GM12878 (cell line): ENCODE measurements around the gene ADPRHL1. TPM values are rescaled to one million over a fixed set of nuclear protein-coding genes. Genes with fewer than 3 reads are reported as not detected.

Experiments
- ATAC-seq: fragments of 200-7000 bp; cut with Tn5 transposase; 3 replicates; pipeline ENCODE4 v1.9.1; 2020; ENCODE audit warnings: mild to moderate bottlenecking, moderate library complexity
- BruUV-seq: library from RNA; stranded (reverse); fragments of 400-500 nt; replicated peaks from 2 replicates; lab custom pipeline; 2021; lab: Mats Ljungman, UMichigan
- CTCF ChIA-PET: fragments of 300-600 bp; sonication (Branson Sonifier 250); formaldehyde crosslinking; extraction: SDS; loops from one replicate; lab custom pipeline; 2021; ENCODE audit warnings: inconsistent platforms; lab: Yijun Ruan, JAX
- POLR2A ChIA-PET: fragments of 350-600 bp; formaldehyde crosslinking; extraction: SDS; loops from one replicate; lab custom pipeline; 2021; ENCODE audit warnings: inconsistent platforms; lab: Charles Lee
- RAD21 ChIA-PET: fragments of 300-600 bp; sonication (Branson Sonifier 250); formaldehyde crosslinking; loops from one replicate; lab custom pipeline; 2023; ENCODE audit warnings: antibody characterized with exemption; ENCODE audit not compliant: unreplicated experiment; lab: Charles Lee
- SMC1A ChIA-PET: fragments of 300-600 bp; sonication (Branson Sonifier 250); formaldehyde crosslinking; loops from one replicate; lab custom pipeline; 2023; ENCODE audit not compliant: unreplicated experiment, uncharacterized antibody; lab: Charles Lee
- DNase-seq: peaks from one replicate; pipeline ENCODE4 v3.0.0-alpha.2; 2011; ENCODE audit warnings: low read depth, low spot score
- FAIRE-seq: peaks from 3 replicates; lab custom pipeline; 2011; peaks lifted over from hg19 to GRCh38; lab: Jason Lieb, UNC
- H2AFZ ChIP-seq: 2 replicates; pipeline ENCODE4 v1.6.0; 2011; ENCODE audit warnings: low read depth, low read length, control low read depth; ENCODE audit not compliant: control insufficient read depth
- H3K27ac ChIP-seq: 2 replicates; pipeline ENCODE4 v1.5.1; 2011; ENCODE audit warnings: control low read depth; ENCODE audit not compliant: control insufficient read depth, insufficient read depth
- H3K27me3 ChIP-seq, 2 experiments: replicated peaks in 1 of 2; 2 replicates each; pipeline versions ENCODE4 v1.6.0 to v1.6.1; 2011; ENCODE audit warnings: low read length in 1 of 2; ENCODE audit not compliant: control insufficient read depth in 2 of 2, insufficient read depth in 2 of 2
- H3K36me3 ChIP-seq, 2 experiments: 2 replicates each; pipeline ENCODE4 v1.5.1; 2011; ENCODE audit warnings: low read length in 1 of 2; ENCODE audit not compliant: control insufficient read depth in 2 of 2, insufficient read depth in 2 of 2
- H3K4me1 ChIP-seq: 2 replicates; pipeline ENCODE4 v1.6.1; 2011; ENCODE audit warnings: mild to moderate bottlenecking, low read length, moderate library complexity, mixed read lengths; ENCODE audit not compliant: control insufficient read depth, insufficient read depth
- H3K4me2 ChIP-seq: 2 replicates; pipeline ENCODE4 v1.6.0; 2011; ENCODE audit warnings: control low read depth; ENCODE audit not compliant: control insufficient read depth, insufficient read depth
- H3K4me3 ChIP-seq: fragments of 200-600 bp; sonication (generic); 2 replicates; pipeline ENCODE4 v1.5.1; 2016
- H3K79me2 ChIP-seq: 2 replicates; pipeline ENCODE4 v1.6.0; 2011; ENCODE audit warnings: low read length; ENCODE audit not compliant: control insufficient read depth, insufficient read depth
- H3K9ac ChIP-seq: 2 replicates; pipeline ENCODE4 v1.8.0; 2011; ENCODE audit warnings: low read length, control low read depth, mixed read lengths; ENCODE audit not compliant: control insufficient read depth, insufficient read depth
- H3K9me3 ChIP-seq: replicated peaks from 3 replicates; pipeline ENCODE4 v1.5.1; 2011; ENCODE audit warnings: mild to moderate bottlenecking, low read length; ENCODE audit not compliant: control insufficient read depth, insufficient read depth
- H4K20me1 ChIP-seq: 2 replicates; pipeline ENCODE4 v1.6.0; 2011; ENCODE audit not compliant: control insufficient read depth, insufficient read depth
- BRCA1 ChIP-seq: IDR thresholded peaks from 2 replicates; pipeline ENCODE4 v1.6.1; 2011; ENCODE audit warnings: low read depth, low read length, improper control_type of control experiment
- CREM ChIP-seq: IDR thresholded peaks from 2 replicates; pipeline ENCODE4 v1.6.1; 2014; ENCODE audit warnings: antibody characterized with exemption, low read depth
- ETV6 ChIP-seq, 2 experiments: fragments of 450-650 bp in 1 of 2; IDR thresholded peaks in 1 of 2; conservative IDR thresholded peaks in 1 of 2; 2 replicates each; pipeline ENCODE4 v1.6.1; 2014; ENCODE audit warnings: antibody characterized with exemption in 1 of 2, borderline replicate concordance in 1 of 2, low read depth in 1 of 2, mild to moderate bottlenecking in 1 of 2, moderate library complexity in 1 of 2
- HCFC1 ChIP-seq: fragments of 150-350 bp; IDR thresholded peaks from 2 replicates; pipeline ENCODE4 v1.6.1; 2014; ENCODE audit warnings: low read length
- KAT2A ChIP-seq: conservative IDR thresholded peaks from 2 replicates; pipeline ENCODE4 v1.6.1; 2011; ENCODE audit warnings: low read depth, low read length; ENCODE audit not compliant: control insufficient read depth
- MXI1 ChIP-seq: fragments of 150-350 bp; IDR thresholded peaks from 2 replicates; pipeline ENCODE4 v1.6.1; 2011; ENCODE audit warnings: low read depth, mild to moderate bottlenecking, inconsistent platforms, low read length, improper control_type of control experiment
- RELA ChIP-seq: fragments of 450-650 bp; IDR thresholded peaks from 2 replicates; pipeline ENCODE4 v1.8.0; 2014; ENCODE audit warnings: borderline replicate concordance; ENCODE audit not compliant: partially characterized antibody
- SREBF1 ChIP-seq: IDR thresholded peaks from 2 replicates; pipeline ENCODE4 v1.6.1; 2012; ENCODE audit warnings: mild to moderate bottlenecking, low read length
- SREBF2 ChIP-seq: IDR thresholded peaks from 2 replicates; pipeline ENCODE4 v1.6.1; 2012; ENCODE audit warnings: mild to moderate bottlenecking, low read length
- TAF1 ChIP-seq: IDR thresholded peaks from 2 replicates; pipeline ENCODE4 v1.6.1; 2011; ENCODE audit warnings: mild to moderate bottlenecking, low read depth, low read length, borderline replicate concordance
- ZBED1 ChIP-seq: IDR thresholded peaks from 2 replicates; pipeline ENCODE4 v1.6.1; 2016; ENCODE audit warnings: borderline replicate concordance
- ZNF217 ChIP-seq: fragments of 450-650 bp; IDR thresholded peaks from 2 replicates; pipeline ENCODE4 v1.6.1; 2017; ENCODE audit warnings: antibody characterized with exemption, mild to moderate bottlenecking
- WGBS: methylation state at CpG from one replicate; pipeline ENCODE4 v1.1.6; 2016; ENCODE audit warnings: low lambda C conversion rate; ENCODE audit not compliant: insufficient replicate concordance, insufficient coverage; ENCODE audit errors: missing lambda C conversion rate; 5-methylcytosine and 5-hydroxymethylcytosine counted together
- in situ Hi-C: fragments of 300-500 bp; cut with MboI; formaldehyde crosslinking; loops from 9 replicates; pipeline ENCODE4 v1.14.3; 2018; ENCODE audit warnings: mixed read lengths
- intact Hi-C: fragments of 100-400 bp; cut with micrococcal nuclease; formaldehyde crosslinking; loops from one replicate; pipeline ENCODE4 v1.14.2; 2022; ENCODE audit not compliant: unreplicated experiment
- polyA plus RNA-seq, 11 experiments: library from polyadenylated mRNA; depleted of rRNA in 4 of 11; unstranded in 6 of 11; stranded (reverse) in 5 of 11; fragments of >200 nt; fragmentation: Nextera tagmentation in 4 of 11; fragmentation: Illumina TruSeq in 1 of 11; extraction: Ambion mirVana in 4 of 11; extraction: Trizol in 1 of 11; gene quantifications; 1 replicate in 1 of 11; 2 replicates in 10 of 11; pipeline versions ENCODE4 v1.2.1 to v1.2.3, GENCODE V29; 2011 to 2016; ENCODE audit warnings: inconsistent platforms in 2 of 11, missing spikeins in 2 of 11, low read depth in 1 of 11
- total RNA-seq, 4 experiments: library from RNA; depleted of rRNA in 3 of 4; stranded (reverse); fragments of >200 nt in 3 of 4; fragmentation: Illumina TruSeq in 1 of 4; extraction: Trizol in 1 of 4; gene quantifications; 2 replicates each; pipeline versions ENCODE4 v1.2.1 to v1.2.3, GENCODE V29; 2013 to 2021
- TF ChIP-seq, protein P1 (sequence below): fragments of 450-650 bp; IDR thresholded peaks from 2 replicates; pipeline ENCODE4 v1.6.1; 2017; ENCODE audit warnings: mild to moderate bottlenecking, moderate library complexity
- TF ChIP-seq, protein P2 (sequence below): IDR thresholded peaks from 2 replicates; pipeline ENCODE4 v1.6.1; 2012; ENCODE audit warnings: low read depth, low read length, improper control_type of control experiment
- TF ChIP-seq, protein P3 (sequence below): fragments of 450-650 bp; IDR thresholded peaks from 2 replicates; pipeline ENCODE4 v1.6.1; 2016; ENCODE audit warnings: mild to moderate bottlenecking

ADPRHL1 gene
- total and polyA plus RNA-seq, 10 of the 15 experiments (the other 5 are each of a cell fraction or from before 2014, with no cell fraction given) = 0.05 to 1.9 (median 1.0) TPM

DNA sequence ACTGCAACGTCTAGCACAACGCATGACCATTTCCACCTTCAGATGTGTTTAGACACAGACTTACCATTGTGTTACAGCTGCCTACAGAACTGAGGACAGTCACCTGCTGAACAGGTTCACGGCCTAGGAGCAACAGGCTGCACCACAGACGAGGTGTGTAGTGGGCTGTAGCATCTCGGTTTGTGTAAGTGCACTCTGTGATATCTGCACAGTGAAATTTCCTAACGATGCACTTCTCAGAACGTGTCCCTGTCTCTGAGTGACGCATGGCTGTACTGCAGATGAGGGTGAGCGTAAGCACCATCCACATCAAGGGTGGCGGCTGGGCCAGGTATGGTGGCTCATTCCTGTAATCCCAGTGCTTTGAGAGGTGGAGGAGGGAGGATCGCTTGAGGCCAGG is 22.0 kb upstream of the ADPRHL1 start:
- in situ Hi-C loops = no loop called here
- TF ChIP-seq BRCA1 (no peak), KAT2A (no peak), ZBED1 (no peak), ETV6 (conservative IDR thresholded peaks at IDR 0.05 in 1 of 2, IDR thresholded peaks at IDR 0.05 in 1 of 2; ENCODE audit: borderline replicate concordance in 1 of 2, low read depth in 1 of 2) (no peak), CREM (no peak), RELA (no peak), TAF1 (no peak), HCFC1 (no peak), SREBF1 (no peak), MXI1 (no peak), ZNF217 (no peak), SREBF2 (no peak)
- TF ChIP-seq, protein P1, sequence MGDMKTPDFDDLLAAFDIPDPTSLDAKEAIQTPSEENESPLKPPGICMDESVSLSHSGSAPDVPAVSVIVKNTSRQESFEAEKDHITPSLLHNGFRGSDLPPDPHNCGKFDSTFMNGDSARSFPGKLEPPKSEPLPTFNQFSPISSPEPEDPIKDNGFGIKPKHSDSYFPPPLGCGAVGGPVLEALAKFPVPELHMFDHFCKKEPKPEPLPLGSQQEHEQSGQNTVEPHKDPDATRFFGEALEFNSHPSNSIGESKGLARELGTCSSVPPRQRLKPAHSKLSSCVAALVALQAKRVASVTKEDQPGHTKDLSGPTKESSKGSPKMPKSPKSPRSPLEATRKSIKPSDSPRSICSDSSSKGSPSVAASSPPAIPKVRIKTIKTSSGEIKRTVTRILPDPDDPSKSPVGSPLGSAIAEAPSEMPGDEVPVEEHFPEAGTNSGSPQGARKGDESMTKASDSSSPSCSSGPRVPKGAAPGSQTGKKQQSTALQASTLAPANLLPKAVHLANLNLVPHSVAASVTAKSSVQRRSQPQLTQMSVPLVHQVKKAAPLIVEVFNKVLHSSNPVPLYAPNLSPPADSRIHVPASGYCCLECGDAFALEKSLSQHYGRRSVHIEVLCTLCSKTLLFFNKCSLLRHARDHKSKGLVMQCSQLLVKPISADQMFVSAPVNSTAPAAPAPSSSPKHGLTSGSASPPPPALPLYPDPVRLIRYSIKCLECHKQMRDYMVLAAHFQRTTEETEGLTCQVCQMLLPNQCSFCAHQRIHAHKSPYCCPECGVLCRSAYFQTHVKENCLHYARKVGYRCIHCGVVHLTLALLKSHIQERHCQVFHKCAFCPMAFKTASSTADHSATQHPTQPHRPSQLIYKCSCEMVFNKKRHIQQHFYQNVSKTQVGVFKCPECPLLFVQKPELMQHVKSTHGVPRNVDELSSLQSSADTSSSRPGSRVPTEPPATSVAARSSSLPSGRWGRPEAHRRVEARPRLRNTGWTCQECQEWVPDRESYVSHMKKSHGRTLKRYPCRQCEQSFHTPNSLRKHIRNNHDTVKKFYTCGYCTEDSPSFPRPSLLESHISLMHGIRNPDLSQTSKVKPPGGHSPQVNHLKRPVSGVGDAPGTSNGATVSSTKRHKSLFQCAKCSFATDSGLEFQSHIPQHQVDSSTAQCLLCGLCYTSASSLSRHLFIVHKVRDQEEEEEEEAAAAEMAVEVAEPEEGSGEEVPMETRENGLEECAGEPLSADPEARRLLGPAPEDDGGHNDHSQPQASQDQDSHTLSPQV = no peak
- TF ChIP-seq, protein P2, sequence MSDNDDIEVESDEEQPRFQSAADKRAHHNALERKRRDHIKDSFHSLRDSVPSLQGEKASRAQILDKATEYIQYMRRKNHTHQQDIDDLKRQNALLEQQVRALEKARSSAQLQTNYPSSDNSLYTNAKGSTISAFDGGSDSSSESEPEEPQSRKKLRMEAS = no peak
- TF ChIP-seq, protein P3, sequence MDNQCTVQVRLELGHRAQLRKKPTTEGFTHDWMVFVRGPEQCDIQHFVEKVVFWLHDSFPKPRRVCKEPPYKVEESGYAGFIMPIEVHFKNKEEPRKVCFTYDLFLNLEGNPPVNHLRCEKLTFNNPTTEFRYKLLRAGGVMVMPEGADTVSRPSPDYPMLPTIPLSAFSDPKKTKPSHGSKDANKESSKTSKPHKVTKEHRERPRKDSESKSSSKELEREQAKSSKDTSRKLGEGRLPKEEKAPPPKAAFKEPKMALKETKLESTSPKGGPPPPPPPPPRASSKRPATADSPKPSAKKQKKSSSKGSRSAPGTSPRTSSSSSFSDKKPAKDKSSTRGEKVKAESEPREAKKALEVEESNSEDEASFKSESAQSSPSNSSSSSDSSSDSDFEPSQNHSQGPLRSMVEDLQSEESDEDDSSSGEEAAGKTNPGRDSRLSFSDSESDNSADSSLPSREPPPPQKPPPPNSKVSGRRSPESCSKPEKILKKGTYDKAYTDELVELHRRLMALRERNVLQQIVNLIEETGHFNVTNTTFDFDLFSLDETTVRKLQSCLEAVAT = no peak
- BruUV-seq = no TSS peak
- Histone ChIP-seq H3K27me3 (no peaks in the 10 kb centered on the region), H4K20me1 (no peaks in the 10 kb centered on the region), H2AFZ (no peak overlapping the region), H3K79me2 (no peaks in the 10 kb centered on the region), H3K9me3 (no peaks in the 10 kb centered on the region), H3K27ac (no peak overlapping the region), H3K9ac (no peak overlapping the region), H3K4me2 (no peak overlapping the region), H3K4me3 (no peak overlapping the region), H3K36me3 (peaks cover 9 to 24% of the 10 kb centered on the region in 2 experiments), H3K4me1 (no peaks in the 10 kb centered on the region)
- ATAC-seq (no peak), FAIRE-seq (no peak), DNase-seq (no peak)
- ChIA-PET POLR2A (interaction anchor here (0.6 kb wide), 1 partner anchor 346 kb away, joined by 8 read pairs; no protein-coding TSS in a partner anchor), CTCF (no interaction called here), SMC1A (no interaction called here), RAD21 (no interaction called here)
- intact Hi-C loops = no loop called here
- WGBS = 95% methylated on average over 11 of the region's 11 CpGs
